ENCODE data around the gene FOXK2.

The FOXK2 gene

DNA sequence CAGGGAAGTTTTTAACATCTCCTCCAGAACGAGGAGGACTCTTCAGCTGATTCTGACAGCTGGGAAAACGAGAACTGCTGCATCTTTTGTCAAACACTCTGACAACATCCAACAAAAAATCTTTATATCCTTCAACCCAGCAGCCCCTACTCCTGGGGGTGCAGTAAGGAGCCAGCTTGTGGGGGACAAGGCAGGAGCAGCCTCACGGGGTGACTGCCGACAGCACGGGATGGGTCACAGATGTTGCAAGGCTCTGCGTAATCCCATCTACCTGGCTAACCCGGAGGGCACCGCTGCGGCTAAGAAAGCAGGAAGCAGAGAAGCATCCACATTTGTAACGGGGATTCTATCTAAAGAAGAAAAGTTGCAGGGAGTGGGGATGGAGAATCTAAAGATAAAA is 100.1 kb downstream of the FOXK2 start:
- no peak for DNase-seq
- Histone ChIP-seq H3K27me3 (no peaks in the 10 kb centered on the region), H3K4me1 (no peaks in the 10 kb centered on the region), H3K9me3 (no peaks in the 10 kb centered on the region), H3K36me3 (peaks cover 74 to 97% (median 92%) of the 10 kb centered on the region in 3 donors), H3K27ac (no peak overlapping the region), H3K4me3 (no peak overlapping the region)
- TF ChIP-seq, protein P1, sequence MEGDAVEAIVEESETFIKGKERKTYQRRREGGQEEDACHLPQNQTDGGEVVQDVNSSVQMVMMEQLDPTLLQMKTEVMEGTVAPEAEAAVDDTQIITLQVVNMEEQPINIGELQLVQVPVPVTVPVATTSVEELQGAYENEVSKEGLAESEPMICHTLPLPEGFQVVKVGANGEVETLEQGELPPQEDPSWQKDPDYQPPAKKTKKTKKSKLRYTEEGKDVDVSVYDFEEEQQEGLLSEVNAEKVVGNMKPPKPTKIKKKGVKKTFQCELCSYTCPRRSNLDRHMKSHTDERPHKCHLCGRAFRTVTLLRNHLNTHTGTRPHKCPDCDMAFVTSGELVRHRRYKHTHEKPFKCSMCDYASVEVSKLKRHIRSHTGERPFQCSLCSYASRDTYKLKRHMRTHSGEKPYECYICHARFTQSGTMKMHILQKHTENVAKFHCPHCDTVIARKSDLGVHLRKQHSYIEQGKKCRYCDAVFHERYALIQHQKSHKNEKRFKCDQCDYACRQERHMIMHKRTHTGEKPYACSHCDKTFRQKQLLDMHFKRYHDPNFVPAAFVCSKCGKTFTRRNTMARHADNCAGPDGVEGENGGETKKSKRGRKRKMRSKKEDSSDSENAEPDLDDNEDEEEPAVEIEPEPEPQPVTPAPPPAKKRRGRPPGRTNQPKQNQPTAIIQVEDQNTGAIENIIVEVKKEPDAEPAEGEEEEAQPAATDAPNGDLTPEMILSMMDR (IDR thresholded peaks at IDR 0.05), result no peak
- intact Hi-C loops (cut with DNase I; ENCODE audit: low total_unique reads), result no loop called here

DNA sequence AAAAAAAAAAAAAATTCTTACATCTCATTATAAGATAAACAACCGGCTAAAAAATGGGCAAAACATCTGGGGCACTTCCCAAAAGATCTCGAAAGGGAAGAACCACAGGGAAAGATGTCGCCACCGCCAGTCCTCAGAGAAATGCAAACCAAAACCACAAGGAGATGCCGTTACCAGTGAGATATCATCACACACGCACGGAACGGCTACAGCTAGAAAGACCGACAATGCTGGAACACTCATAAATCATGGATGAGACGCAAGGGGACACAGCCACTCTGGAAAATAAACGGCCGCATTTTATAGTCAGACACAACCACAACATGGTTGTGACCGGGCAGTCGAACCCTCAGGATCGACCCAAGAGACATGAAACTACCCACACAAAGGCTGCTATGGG is 104.2 kb downstream of the FOXK2 start:
- TF ChIP-seq, protein P1 (IDR thresholded peaks at IDR 0.05), result no peak
- Histone ChIP-seq H3K4me3 (no peak overlapping the region), H3K9me3 (no peaks in the 10 kb centered on the region), H3K27ac (no peak overlapping the region), H3K36me3 (peaks cover 54 to 97% (median 90%) of the 10 kb centered on the region in 3 donors), H3K27me3 (no peaks in the 10 kb centered on the region), H3K4me1 (no peaks in the 10 kb centered on the region)
- intact Hi-C loops (cut with DNase I; ENCODE audit: low total_unique reads), result no loop called here
- no peak for DNase-seq

GRCh38 chr17:82627405-82627804 is 107.9 kb downstream of the FOXK2 start:
- H3K9me3 ChIP-seq, result no peaks in the 10 kb centered on the region
- H3K36me3 ChIP-seq, result peaks cover 26 to 81% (median 66%) of the 10 kb centered on the region in 3 donors
- no peaks in the 10 kb centered on the region for H3K27me3 ChIP-seq
- no peak for DNase-seq
- H3K4me3 ChIP-seq, result no peak overlapping the region
- no peaks in the 10 kb centered on the region for H3K4me1 ChIP-seq
- intact Hi-C loops (cut with DNase I; ENCODE audit: low total_unique reads), result no loop called here
- TF ChIP-seq, protein P1 (IDR thresholded peaks at IDR 0.05), result no peak
- no peak overlapping the region for H3K27ac ChIP-seq

- TF ChIP-seq, protein P1 (IDR thresholded peaks at IDR 0.05), result no peak
- H3K36me3 ChIP-seq, result peaks cover 22 to 68% (median 47%) of the 10 kb centered on the region in 3 donors
- H3K4me3 ChIP-seq, result no peak overlapping the region
- H3K9me3 ChIP-seq, result no peaks in the 10 kb centered on the region
- intact Hi-C loops (cut with DNase I; ENCODE audit: low total_unique reads), result no loop called here
- H3K4me1 ChIP-seq, result no peaks in the 10 kb centered on the region
- H3K27ac ChIP-seq, result no peak overlapping the region
- H3K27me3 ChIP-seq, result no peaks in the 10 kb centered on the region
- no peak for DNase-seq
Measured at GRCh38 chr17:82629748-82630147, 110.2 kb downstream of the FOXK2 start.

DNA sequence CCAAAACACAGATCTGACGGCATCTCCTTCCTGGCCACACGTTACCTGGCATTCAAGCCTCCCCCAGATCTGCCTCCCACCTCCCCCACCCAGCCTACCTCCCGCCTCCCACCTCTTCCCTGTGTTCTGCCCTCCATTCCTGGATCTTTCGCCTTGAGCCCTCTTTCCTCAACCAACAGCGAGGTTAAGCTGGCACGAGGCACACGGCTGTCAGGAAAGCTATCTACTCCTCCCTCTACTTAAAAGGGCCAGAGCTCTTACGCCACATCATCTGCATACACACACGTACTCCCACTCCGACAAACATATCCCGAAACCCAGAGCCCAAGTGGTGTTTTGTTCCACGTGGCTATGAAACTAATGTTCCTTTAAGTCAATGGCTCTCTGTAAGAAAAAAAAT is 110.7 kb downstream of the FOXK2 start:
- intact Hi-C loops (cut with DNase I; ENCODE audit: low total_unique reads), result no loop called here

More for the DNA sequence above, 110.7 kb downstream of the FOXK2 start:
- no peaks in the 10 kb centered on the region for H3K4me1 ChIP-seq
- no peaks in the 10 kb centered on the region for H3K9me3 ChIP-seq
- TF ChIP-seq, protein P1 (IDR thresholded peaks at IDR 0.05), result no peak
- no peaks in the 10 kb centered on the region for H3K27me3 ChIP-seq
- H3K27ac ChIP-seq, result no peak overlapping the region
- peaks cover 17 to 64% (median 42%) of the 10 kb centered on the region in 3 donors for H3K36me3 ChIP-seq
- H3K4me3 ChIP-seq, result no peak overlapping the region
- DNase-seq, result no peak
